CD14-positive monocyte (primary cell): ENCODE data around the gene SLC41A1. TPM values are rescaled to one million over a fixed set of nuclear protein-coding genes. Genes with fewer than 3 reads are reported as not detected.

Experiments used
- DNase-seq, 3 donors: peaks; one replicate each; pipeline ENCODE4 v3.0.0-alpha.2; 2011 to 2022
- H2AFZ ChIP-seq: 2 replicates; pipeline ENCODE4 v1.6.0; 2012; ENCODE audit warnings: mild to moderate bottlenecking, low read depth, low read length, inconsistent platforms; ENCODE audit not compliant: insufficient read depth, poor library complexity, severe bottlenecking
- H3K27ac ChIP-seq, 2 donors: 1 replicate in 1 of 2; 2 replicates in 1 of 2; pipeline ENCODE4 v1.5.1; 2012 to 2013; ENCODE audit warnings: low read length in 2 of 2, control low read depth in 1 of 2, inconsistent platforms in 1 of 2, low read depth in 1 of 2, mild to moderate bottlenecking in 1 of 2
- H3K27me3 ChIP-seq, 2 donors: one replicate each; pipeline versions ENCODE4 v1.6.0 to v1.6.1; 2011 to 2013; ENCODE audit warnings: low read length in 2 of 2; ENCODE audit not compliant: control insufficient read depth in 2 of 2, insufficient read depth in 2 of 2
- H3K36me3 ChIP-seq, 2 donors: replicated peaks in 1 of 2; 1 replicate in 1 of 2; 2 replicates in 1 of 2; pipeline versions ENCODE4 v1.5.1 to v1.6.1; 2012 to 2013; ENCODE audit warnings: low read length in 2 of 2, control low read depth in 1 of 2, inconsistent platforms in 1 of 2, mild to moderate bottlenecking in 1 of 2; ENCODE audit not compliant: insufficient read depth in 2 of 2, control insufficient read depth in 1 of 2
- H3K4me1 ChIP-seq, 2 donors: 1 replicate in 1 of 2; 2 replicates in 1 of 2; pipeline versions ENCODE4 v1.5.1 to v1.6.1; 2012 to 2013; ENCODE audit warnings: low read length in 2 of 2, control low read depth in 1 of 2, inconsistent platforms in 1 of 2, mild to moderate bottlenecking in 1 of 2, moderate library complexity in 1 of 2; ENCODE audit not compliant: insufficient read depth in 2 of 2, control insufficient read depth in 1 of 2
- H3K4me2 ChIP-seq: replicated peaks from 2 replicates; pipeline ENCODE3; 2012; ENCODE audit warnings: low read length, moderate library complexity, mild to moderate bottlenecking; ENCODE audit not compliant: poor library complexity, severe bottlenecking; ENCODE audit errors: extremely low read depth
- H3K4me3 ChIP-seq, 3 experiments: fragments of 200-600 bp in 1 of 3; sonication (generic) in 1 of 3; replicated peaks in 1 of 3; 1 replicate in 2 of 3; 2 replicates in 1 of 3; pipeline ENCODE4 v1.5.1; 2011 to 2013; ENCODE audit warnings: low read length in 3 of 3, mild to moderate bottlenecking in 3 of 3, control low read depth in 2 of 3, low read depth in 2 of 3, inconsistent platforms in 1 of 3, moderate library complexity in 1 of 3
- H3K79me2 ChIP-seq: 2 replicates; pipeline ENCODE4 v1.6.0; 2012; ENCODE audit warnings: mild to moderate bottlenecking, control low read depth, inconsistent platforms, low read length, moderate library complexity; ENCODE audit not compliant: insufficient read depth
- H3K9ac ChIP-seq: 2 replicates; pipeline ENCODE4 v1.6.0; 2017; ENCODE audit warnings: low read length, mild to moderate bottlenecking; ENCODE audit not compliant: insufficient read depth, poor library complexity, severe bottlenecking
- H3K9me3 ChIP-seq, 2 donors: replicated peaks in 1 of 2; 1 replicate in 1 of 2; 2 replicates in 1 of 2; pipeline versions ENCODE4 v1.5.1 to v1.6.1; 2012 to 2013; ENCODE audit warnings: low read length in 2 of 2, control low read depth in 1 of 2; ENCODE audit not compliant: control insufficient read depth in 1 of 2, insufficient read depth in 1 of 2
- H4K20me1 ChIP-seq: 2 replicates; pipeline ENCODE4 v1.6.0; 2012; ENCODE audit warnings: mild to moderate bottlenecking, low read length, control low read depth, moderate library complexity; ENCODE audit not compliant: insufficient read depth
- H3K27ac Mint-ChIP-seq, 7 donors: one replicate each; pipeline ENCODE4 v1.8.0; 2020; ENCODE audit warnings: mild to moderate bottlenecking in 7 of 7, mixed read lengths in 7 of 7, moderate library complexity in 6 of 7, inconsistent platforms in 2 of 7
- H3K27me3 Mint-ChIP-seq, 3 donors: one replicate each; pipeline ENCODE4 v1.8.0; 2021 to 2022; ENCODE audit warnings: low read depth in 3 of 3, mild to moderate bottlenecking in 3 of 3, mixed read lengths in 3 of 3, moderate library complexity in 3 of 3, inconsistent platforms in 1 of 3
- H3K36me3 Mint-ChIP-seq, 2 donors: one replicate each; pipeline ENCODE4 v1.8.0; 2020; ENCODE audit warnings: mixed read lengths in 2 of 2, inconsistent platforms in 1 of 2, mild to moderate bottlenecking in 1 of 2
- H3K4me1 Mint-ChIP-seq: one replicate; pipeline ENCODE4 v1.8.0; 2020; ENCODE audit warnings: mild to moderate bottlenecking, mixed read lengths
- H3K4me3 Mint-ChIP-seq, 2 donors: one replicate each; pipeline ENCODE4 v1.8.0; 2020; ENCODE audit warnings: mild to moderate bottlenecking in 2 of 2, mixed read lengths in 2 of 2, moderate library complexity in 1 of 2
- H3K9me3 Mint-ChIP-seq, 7 donors: one replicate each; pipeline ENCODE4 v1.8.0; 2020 to 2022; ENCODE audit warnings: mixed read lengths in 7 of 7, mild to moderate bottlenecking in 6 of 7, moderate library complexity in 6 of 7, inconsistent platforms in 2 of 7
- WGBS: methylation state at CpG from one replicate; pipeline ENCODE4 v1.1.5; 2013; ENCODE audit warnings: missing lambda C conversion rate; ENCODE audit not compliant: insufficient coverage; 5-methylcytosine and 5-hydroxymethylcytosine counted together
- intact Hi-C, 2 donors: fragments of 100-400 bp; cut with micrococcal nuclease; formaldehyde crosslinking; loops; one replicate each; pipeline versions ENCODE4 v1.15.0 to v1.15.1; 2023
- polyA plus RNA-seq, 3 donors: library from polyadenylated mRNA; depleted of rRNA in 1 of 3; unstranded in 2 of 3; stranded (reverse) in 1 of 3; fragments of 300-500 nt in 2 of 3; fragments of >200 nt in 1 of 3; fragmentation: Illumina TruSeq in 2 of 3; gene quantifications; 1 replicate in 2 of 3; 2 replicates in 1 of 3; pipeline ENCODE4 v1.2.3, GENCODE V29; 2012 to 2021
- TF ChIP-seq, protein P1 (sequence below): fragments of 200-600 bp; IDR thresholded peaks from one replicate; pipeline ENCODE4 v1.8.0; 2022; ENCODE audit warnings: antibody characterized with exemption, mild to moderate bottlenecking

SLC41A1 gene
- polyA plus RNA-seq, 3 donors = 0.54 to 2.3 (median 1.1) TPM

DNA sequence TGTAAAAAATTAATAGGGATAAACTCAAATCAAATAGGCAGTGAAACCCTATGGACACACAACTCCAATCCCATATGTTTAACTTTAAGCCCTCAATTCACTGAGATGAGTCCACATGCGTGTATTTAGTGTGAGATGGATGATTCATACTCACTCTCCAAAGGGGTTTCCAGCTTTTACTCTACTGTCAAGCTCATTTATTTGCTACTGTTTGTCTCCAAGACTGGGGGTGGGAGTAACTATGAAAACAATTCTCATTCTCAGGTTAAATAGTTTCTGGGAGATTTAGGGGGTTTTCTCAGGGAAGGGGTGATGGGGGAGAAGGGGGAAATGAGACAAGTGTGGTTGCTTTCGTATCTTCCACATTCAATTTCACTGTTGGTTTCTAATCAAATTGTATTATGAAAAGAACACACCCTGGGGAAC, 40.4 kb downstream of the SLC41A1 start:
- Histone ChIP-seq H2AFZ (no peak overlapping the region), H3K79me2 (peaks cover 19% of the 10 kb centered on the region), H3K9me3 (no peaks in the 10 kb centered on the region), H3K4me3 (no peak overlapping the region), H3K4me1 (peaks cover 24 to 35% of the 10 kb centered on the region in 2 donors), H3K9ac (no peak overlapping the region), H3K27me3 (no peaks in the 10 kb centered on the region), H3K4me2 (no peak overlapping the region), H4K20me1 (no peaks in the 10 kb centered on the region), H3K36me3 (peaks cover 22 to 44% of the 10 kb centered on the region in 2 donors), H3K27ac (no peak overlapping the region)
- H3K4me3 Mint-ChIP-seq = no peak overlapping the region
- H3K9me3 Mint-ChIP-seq = no peaks in the 10 kb centered on the region
- peaks cover 33% of the 10 kb centered on the region for H3K4me1 Mint-ChIP-seq
- H3K36me3 Mint-ChIP-seq = peaks cover 44% of the 10 kb centered on the region in 2 donors
- no CpG with 5 or more reads among the region's 2 CpGs for WGBS
- intact Hi-C loops = no loop called here
- TF ChIP-seq, protein P1, sequence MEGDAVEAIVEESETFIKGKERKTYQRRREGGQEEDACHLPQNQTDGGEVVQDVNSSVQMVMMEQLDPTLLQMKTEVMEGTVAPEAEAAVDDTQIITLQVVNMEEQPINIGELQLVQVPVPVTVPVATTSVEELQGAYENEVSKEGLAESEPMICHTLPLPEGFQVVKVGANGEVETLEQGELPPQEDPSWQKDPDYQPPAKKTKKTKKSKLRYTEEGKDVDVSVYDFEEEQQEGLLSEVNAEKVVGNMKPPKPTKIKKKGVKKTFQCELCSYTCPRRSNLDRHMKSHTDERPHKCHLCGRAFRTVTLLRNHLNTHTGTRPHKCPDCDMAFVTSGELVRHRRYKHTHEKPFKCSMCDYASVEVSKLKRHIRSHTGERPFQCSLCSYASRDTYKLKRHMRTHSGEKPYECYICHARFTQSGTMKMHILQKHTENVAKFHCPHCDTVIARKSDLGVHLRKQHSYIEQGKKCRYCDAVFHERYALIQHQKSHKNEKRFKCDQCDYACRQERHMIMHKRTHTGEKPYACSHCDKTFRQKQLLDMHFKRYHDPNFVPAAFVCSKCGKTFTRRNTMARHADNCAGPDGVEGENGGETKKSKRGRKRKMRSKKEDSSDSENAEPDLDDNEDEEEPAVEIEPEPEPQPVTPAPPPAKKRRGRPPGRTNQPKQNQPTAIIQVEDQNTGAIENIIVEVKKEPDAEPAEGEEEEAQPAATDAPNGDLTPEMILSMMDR = no peak
- peaks cover 0 to 2% (median 0%) of the 10 kb centered on the region in 3 donors for H3K27me3 Mint-ChIP-seq
- DNase-seq = no peak
- H3K27ac Mint-ChIP-seq = peak overlapping the region in 1 of 7 donors; percentile 12

DNA sequence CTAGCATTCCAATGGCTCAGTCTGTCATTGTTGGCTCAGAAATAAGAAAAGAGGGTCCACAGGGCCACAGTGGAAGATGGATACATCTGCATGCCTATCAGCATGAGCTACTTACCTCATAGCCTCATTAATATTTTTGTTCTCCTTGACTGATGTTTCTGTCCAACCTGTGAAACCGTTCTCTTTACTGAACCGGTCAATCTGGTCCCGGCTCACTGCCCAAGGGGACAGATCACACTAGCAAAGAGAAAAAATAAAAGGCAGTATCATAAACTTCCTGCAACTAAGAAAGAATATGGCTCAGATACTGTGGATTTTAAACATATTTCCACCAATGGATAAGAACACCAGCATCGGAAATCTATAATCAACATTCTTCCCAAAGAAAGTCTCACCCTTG, 42.4 kb downstream of the SLC41A1 start:
- Histone ChIP-seq H3K4me1 (peaks cover 12 to 22% of the 10 kb centered on the region in 2 donors), H3K9ac (no peak overlapping the region), H3K36me3 (peaks cover 23 to 54% of the 10 kb centered on the region in 2 donors), H3K27ac (no peak overlapping the region), H3K4me2 (no peak overlapping the region), H4K20me1 (no peaks in the 10 kb centered on the region), H3K79me2 (peaks cover 19% of the 10 kb centered on the region), H3K4me3 (no peak overlapping the region), H3K9me3 (no peaks in the 10 kb centered on the region), H3K27me3 (no peaks in the 10 kb centered on the region), H2AFZ (no peak overlapping the region)
- Mint-ChIP-seq H3K4me3 (no peak overlapping the region), H3K9me3 (no peaks in the 10 kb centered on the region), H3K36me3 (peaks cover 57 to 58% of the 10 kb centered on the region in 2 donors), H3K4me1 (peaks cover 20% of the 10 kb centered on the region), H3K27me3 (peaks cover 0 to 2% (median 0%) of the 10 kb centered on the region in 3 donors), H3K27ac (no peak overlapping the region)
- intact Hi-C loops = no loop called here
- DNase-seq = no peak
- WGBS = 100% methylated on average over 4 of the region's 4 CpGs
- TF ChIP-seq, protein P1 = no peak
